A549 (cell line): Measurements from ENCODE around the gene GON7. TPM values are rescaled to one million over a fixed set of nuclear protein-coding genes. Genes with fewer than 3 reads are reported as not detected.
A peak's percentile ranks its signal among the peaks of the same experiment; 100 is the strongest.

ENCODE experiments used
- ATAC-seq, 2 experiments: fragments of 200-7000 bp in 1 of 2; fragments of >200 bp in 1 of 2; cut with Nextera tagmentation in 1 of 2; cut with Tn5 transposase in 1 of 2; 3 replicates each; pipeline versions ENCODE4 v1.8.0 to v1.9.1; 2018 to 2020; ENCODE audit warnings: mild to moderate bottlenecking in 1 of 2, moderate library complexity in 1 of 2
- CTCF ChIA-PET: fragments of 300-600 bp; sonication (Branson Sonifier 250); formaldehyde crosslinking; extraction: SDS; loops from one replicate; lab custom pipeline; 2021; ENCODE audit warnings: antibody characterized with exemption, inconsistent platforms; lab: Yijun Ruan, JAX
- POLR2A ChIA-PET: fragments of 350-600 bp; formaldehyde crosslinking; extraction: SDS; loops from one replicate; lab custom pipeline; 2021; ENCODE audit warnings: antibody characterized with exemption, inconsistent platforms; lab: Yijun Ruan, JAX
- DNase-seq, 2 experiments: peaks; one replicate each; pipeline versions ENCODE4 v3.0.0 to v3.0.0-alpha.2; 2011 to 2016; ENCODE audit warnings: low read depth in 1 of 2, low spot score in 1 of 2
- FAIRE-seq: peaks from 2 replicates; lab custom pipeline; 2011; peaks lifted over from hg19 to GRCh38; lab: Jason Lieb, UNC
- H3K27ac ChIP-seq, 2 experiments: fragments of >200 bp; sonication (Bioruptor Twin); formaldehyde crosslinking; 3 replicates each; pipeline ENCODE4 v1.5.1; 2016 to 2017
- H3K4me1 ChIP-seq: fragments of >200 bp; sonication (Bioruptor Twin); formaldehyde crosslinking; 3 replicates; pipeline ENCODE4 v1.6.1; 2016
- H3K4me2 ChIP-seq: fragments of >200 bp; sonication (Bioruptor Twin); formaldehyde crosslinking; 3 replicates; pipeline ENCODE4 v1.6.1; 2016
- H3K4me3 ChIP-seq: fragments of >200 bp; sonication (Bioruptor Twin); formaldehyde crosslinking; 3 replicates; pipeline ENCODE4 v1.5.1; 2016
- H3K9me3 ChIP-seq: fragments of >200 bp; sonication (Bioruptor Twin); formaldehyde crosslinking; 3 replicates; pipeline ENCODE4 v1.6.1; 2016
- BCL3 ChIP-seq: fragments of >200 bp; sonication (Bioruptor Twin); formaldehyde crosslinking; IDR thresholded peaks from 3 replicates; pipeline ENCODE4 v1.6.1; 2016
- CBX8 ChIP-seq: fragments of 200-600 bp; sonication (generic); IDR thresholded peaks from 2 replicates; pipeline ENCODE4 v1.6.1; 2016
- CEBPB ChIP-seq, 2 experiments: fragments of >200 bp in 1 of 2; sonication (Bioruptor Twin) in 1 of 2; formaldehyde crosslinking in 1 of 2; IDR thresholded peaks; 2 replicates each; pipeline ENCODE4 v1.6.1; 2012 to 2016
- E2F6 ChIP-seq: IDR thresholded peaks from 2 replicates; pipeline ENCODE4 v1.6.1; 2012; ENCODE audit warnings: low read depth, borderline replicate concordance
- EP300 ChIP-seq, 2 experiments: fragments of >200 bp; sonication (Bioruptor Twin); formaldehyde crosslinking; IDR thresholded peaks; 2 replicates in 1 of 2; 3 replicates in 1 of 2; pipeline ENCODE4 v1.6.1; 2016 to 2017
- HEYL ChIP-seq: fragments of 250-450 bp; sonication (Bioruptor Pico); IDR thresholded peaks from 2 replicates; pipeline ENCODE4 v1.8.0; 2021; ENCODE audit warnings: mild to moderate bottlenecking, moderate library complexity
- HOXB13 ChIP-seq: fragments of 250-450 bp; sonication (Bioruptor Pico); IDR thresholded peaks from 2 replicates; pipeline ENCODE4 v1.5.0; 2020; ENCODE audit warnings: low read depth, mild to moderate bottlenecking, moderate library complexity
- HOXB5 ChIP-seq: fragments of 250-450 bp; sonication (Bioruptor Pico); IDR thresholded peaks from 2 replicates; pipeline ENCODE4 v1.5.0; 2020; ENCODE audit warnings: mild to moderate bottlenecking, moderate library complexity
- JUNB ChIP-seq: fragments of >200 bp; sonication (Bioruptor Twin); formaldehyde crosslinking; IDR thresholded peaks from 2 replicates; pipeline ENCODE4 v1.6.1; 2016
- KDM5A ChIP-seq: fragments of 200-600 bp; sonication (generic); IDR thresholded peaks from 2 replicates; pipeline ENCODE4 v1.6.1; 2016; ENCODE audit warnings: antibody characterized with exemption, mild to moderate bottlenecking
- MAZ ChIP-seq: fragments of 150-350 bp; IDR thresholded peaks from 2 replicates; pipeline ENCODE4 v1.6.1; 2014; ENCODE audit warnings: antibody characterized with exemption, low read depth, low read length, borderline replicate concordance
- NR3C1 ChIP-seq: fragments of >200 bp; sonication (Bioruptor Twin); formaldehyde crosslinking; IDR thresholded peaks from 3 replicates; pipeline ENCODE4 v1.6.1; 2017
- PBX3 ChIP-seq: IDR thresholded peaks from 2 replicates; pipeline ENCODE4 v1.6.1; 2012
- RARB ChIP-seq: fragments of 250-450 bp; sonication (Bioruptor Pico); IDR thresholded peaks from 2 replicates; pipeline ENCODE4 v1.8.0; 2021; ENCODE audit warnings: mild to moderate bottlenecking, moderate library complexity
- RCOR1 ChIP-seq: fragments of 150-350 bp; IDR thresholded peaks from 2 replicates; pipeline ENCODE4 v1.6.1; 2014; ENCODE audit warnings: antibody characterized with exemption, low read length, low read depth
- REST ChIP-seq: fragments of 200-600 bp; sonication (generic); IDR thresholded peaks from 2 replicates; pipeline ENCODE4 v1.6.1; 2016; ENCODE audit warnings: antibody characterized with exemption, mild to moderate bottlenecking, moderate library complexity
- SREBF2 ChIP-seq: fragments of 450-650 bp; IDR thresholded peaks from 2 replicates; pipeline ENCODE4 v1.6.1; 2014; ENCODE audit warnings: mild to moderate bottlenecking, moderate library complexity
- TFCP2L1 ChIP-seq: fragments of 250-450 bp; sonication (Bioruptor Pico); IDR thresholded peaks from 2 replicates; pipeline ENCODE4 v1.5.0; 2021; ENCODE audit warnings: mild to moderate bottlenecking
- USF2 ChIP-seq: fragments of 450-650 bp; IDR thresholded peaks from 2 replicates; pipeline ENCODE4 v1.6.1; 2014; ENCODE audit warnings: antibody characterized with exemption
- ZFP36 ChIP-seq: fragments of 450-650 bp; IDR thresholded peaks from 2 replicates; pipeline ENCODE4 v1.6.1; 2014; ENCODE audit warnings: borderline replicate concordance; ENCODE audit not compliant: partially characterized antibody
- WGBS: methylation state at CpG from one replicate; pipeline ENCODE4 v1.1.6; 2017; ENCODE audit errors: missing lambda C conversion rate; 5-methylcytosine and 5-hydroxymethylcytosine counted together
- polyA plus RNA-seq, 4 experiments: library from polyadenylated mRNA; depleted of rRNA in 3 of 4; stranded (reverse); fragments of >200 nt; fragmentation: RNase III in 1 of 4; extraction: RNeasy Plus Mini Kit Qiagen cat#74134 plus additional on column Dnase treatment in 1 of 4; gene quantifications; 2 replicates in 3 of 4; 3 replicates in 1 of 4; pipeline ENCODE4 v1.2.3, GENCODE V29; 2011 to 2017

Gene GON7
- polyA plus RNA-seq, 2 of the 4 experiments (the other 2 are of a cell fraction), result 19.2 to 22.1 TPM

GRCh38 chr14:93207468-93208308 is 823 bp upstream of the GON7 start (continued):
- no peak for TF ChIP-seq REST
- TF ChIP-seq TFCP2L1 (CRISPR knock-in tag), result no peak
- TF ChIP-seq KDM5A, result peak; percentile 93
- TF ChIP-seq RCOR1, result no peak

GRCh38 chr14:93201155-93201704 is 5.6 kb downstream of the GON7 start:
- H3K4me3 ChIP-seq, result no peak overlapping the region
- 81% methylated on average over 7 of the region's 7 CpGs for WGBS
- CTCF ChIA-PET, result no interaction called here
- no peak for FAIRE-seq
- no peak for DNase-seq
- no peak overlapping the region for H3K27ac ChIP-seq
- H3K9me3 ChIP-seq, result no peaks in the 10 kb centered on the region
- peaks cover 8% of the 10 kb centered on the region; the same call in 2 of the 3 replicates for H3K4me1 ChIP-seq
- POLR2A ChIA-PET, result no interaction called here
- H3K4me2 ChIP-seq, result no peak overlapping the region
- ATAC-seq, result no peak
- no peak for TF ChIP-seq USF2
- TF ChIP-seq CBX8, result no peak
- no peak for TF ChIP-seq TFCP2L1 (CRISPR knock-in tag)
- no peak for TF ChIP-seq MAZ
- TF ChIP-seq ZFP36, result no peak
- no peak for TF ChIP-seq SREBF2
- TF ChIP-seq BCL3, result no peak
- no peak for TF ChIP-seq HOXB5 (CRISPR knock-in tag)
- no peak for TF ChIP-seq PBX3
- TF ChIP-seq HEYL, result no peak
- TF ChIP-seq E2F6, result no peak
- no peak for TF ChIP-seq EP300 (IDR thresholded peaks at IDR 0.05)
- TF ChIP-seq, all 56 proteins: peak for 0

GRCh38 chr14:93200553-93200952 is 6.3 kb downstream of the GON7 start:
- no peak overlapping the region for H3K27ac ChIP-seq
- 97% methylated on average over 5 of the region's 5 CpGs for WGBS
- ATAC-seq (no peak), DNase-seq (no peak), FAIRE-seq (no peak)
- H3K4me3 ChIP-seq, result no peak overlapping the region
- H3K4me2 ChIP-seq, result no peak overlapping the region
- no peak for TF ChIP-seq CBX8
- no peak for TF ChIP-seq JUNB
- TF ChIP-seq CEBPB (IDR thresholded peaks at IDR 0.05), result peak in 1 of 2 experiments; percentile 13; a peak in 1 of 4 replicates
- no peak for TF ChIP-seq NR3C1
- no peak for TF ChIP-seq EP300 (IDR thresholded peaks at IDR 0.05)
- no peak for TF ChIP-seq ZFP36
- TF ChIP-seq HOXB13 (CRISPR knock-in tag), result no peak
- TF ChIP-seq RARB, result no peak
- peaks cover 3% of the 10 kb centered on the region; the same call in 2 of the 3 replicates for H3K4me1 ChIP-seq
- H3K9me3 ChIP-seq, result no peaks in the 10 kb centered on the region
- POLR2A ChIA-PET, result no interaction called here
- CTCF ChIA-PET, result no interaction called here
